Esophagus muscularis mucosa (tissue), 4 donors: ENCODE results near the gene KCNQ1. TPM values are rescaled to one million over a fixed set of nuclear protein-coding genes. Genes with fewer than 3 reads are reported as not detected.
A peak's percentile ranks its signal among the peaks of the same experiment; 100 is the strongest.

Experiments
- DNase-seq: peaks from one replicate; pipeline ENCODE4 v3.0.0-alpha.2; 2017; ENCODE audit errors: extremely low spot score
- H3K27ac ChIP-seq, 4 donors: fragments of 200-600 bp; sonication (generic); replicated peaks in 1 of 4; 1 replicate in 3 of 4; 2 replicates in 1 of 4; pipeline ENCODE4 v1.5.1; 2016 to 2019; ENCODE audit warnings: mild to moderate bottlenecking in 1 of 4
- H3K27me3 ChIP-seq, 4 donors: fragments of 200-600 bp; sonication (generic); one replicate each; pipeline versions ENCODE4 v1.5.1 to v1.6.0; 2016 to 2019
- H3K36me3 ChIP-seq, 4 donors: fragments of 200-600 bp; sonication (generic); one replicate each; pipeline ENCODE4 v1.5.1; 2016 to 2019
- H3K4me1 ChIP-seq, 4 donors: fragments of 200-600 bp; sonication (generic); one replicate each; pipeline ENCODE4 v1.5.1; 2016 to 2019
- H3K4me3 ChIP-seq, 4 donors: fragments of 200-600 bp; sonication (generic); 1 replicate in 2 of 4; 2 replicates in 2 of 4; pipeline ENCODE4 v1.5.1; 2016 to 2019; ENCODE audit warnings: mild to moderate bottlenecking in 4 of 4, moderate library complexity in 1 of 4
- H3K9me3 ChIP-seq, 4 donors: fragments of 200-600 bp; sonication (generic); 1 replicate in 3 of 4; 2 replicates in 1 of 4; pipeline ENCODE4 v1.5.1; 2016 to 2019
- EP300 ChIP-seq: sonication (generic); formaldehyde crosslinking; IDR thresholded peaks from one replicate; pipeline ENCODE4 v1.6.1; 2017; ENCODE audit warnings: antibody characterized with exemption
- POLR2A ChIP-seq: fragments of 450-650 bp; IDR thresholded peaks from one replicate; pipeline ENCODE4 v1.6.1; 2017; ENCODE audit warnings: antibody characterized with exemption, moderate library complexity, mild to moderate bottlenecking, low read depth
- POLR2AphosphoS5 ChIP-seq, 2 donors: sonication (generic); formaldehyde crosslinking; IDR thresholded peaks; one replicate each; pipeline ENCODE4 v1.6.1; 2017; ENCODE audit warnings: antibody characterized with exemption in 2 of 2
- WGBS: methylation state at CpG from one replicate; pipeline ENCODE4 v1.1.5; 2018; 5-methylcytosine and 5-hydroxymethylcytosine counted together
- intact Hi-C: fragments of 100-400 bp; cut with DNase I; formaldehyde crosslinking; loops from one replicate; pipeline ENCODE4 v1.15.1; 2023
- total RNA-seq, 4 donors: library from RNA; depleted of rRNA; stranded (reverse); fragments of >200 nt; gene quantifications; one replicate each; pipeline versions ENCODE4 v1.1.0 to v1.2.1, GENCODE V29; 2016
- TF ChIP-seq, protein P1 (sequence below), 3 experiments: fragments of 200-600 bp in 2 of 3; fragments of 450-650 bp in 1 of 3; sonication (generic) in 2 of 3; IDR thresholded peaks; one replicate each; pipeline ENCODE4 v1.5.1; 2017 to 2019; ENCODE audit warnings: antibody characterized with exemption in 3 of 3, mild to moderate bottlenecking in 2 of 3, moderate library complexity in 1 of 3

KCNQ1 gene
- total RNA-seq, 4 donors from 2014 or later = 2.1 to 5.9 (median 4.3) TPM

DNA sequence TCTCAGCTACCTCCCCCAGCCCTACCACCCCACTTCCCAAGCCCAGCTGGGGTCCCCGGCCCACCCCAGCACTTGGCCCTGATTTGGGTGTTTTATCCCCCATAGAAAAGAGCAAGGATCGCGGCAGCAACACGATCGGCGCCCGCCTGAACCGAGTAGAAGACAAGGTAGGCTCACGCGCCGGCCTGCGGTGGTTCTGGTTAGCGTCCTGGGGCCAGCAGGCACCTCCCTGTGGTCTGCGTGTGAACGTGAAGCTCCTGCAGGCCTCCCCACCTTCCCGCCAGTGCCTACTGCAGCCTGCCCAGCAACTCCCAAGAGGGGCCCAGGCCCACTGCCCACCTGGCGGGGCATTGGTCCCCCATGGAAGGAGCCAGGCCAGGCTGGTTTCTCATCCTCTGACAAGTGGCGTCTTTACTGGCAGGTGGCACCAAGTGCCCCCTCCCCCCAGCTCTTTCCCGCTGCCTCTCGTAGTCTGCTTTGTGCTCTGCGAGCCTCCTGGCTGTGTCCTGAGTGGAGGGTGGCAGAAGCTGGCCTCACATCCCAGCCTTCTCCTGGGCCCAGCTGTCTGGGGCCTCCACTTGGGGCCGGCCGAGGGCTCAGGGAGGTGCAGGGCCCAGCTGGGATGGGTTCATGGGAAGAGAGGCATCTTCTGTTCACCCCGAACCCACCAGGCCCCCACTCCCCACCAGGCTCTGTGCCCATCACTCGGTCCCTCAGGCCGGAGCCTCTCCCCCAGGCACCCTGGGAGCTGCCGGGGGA, 333.2 kb downstream of the KCNQ1 start:
- Histone ChIP-seq H3K27me3 (no peaks in the 10 kb centered on the region), H3K27ac (peak overlapping the region; percentile 84 to 91 (median 86)), H3K4me1 (peaks cover 41 to 52% (median 45%) of the 10 kb centered on the region in 4 donors), H3K36me3 (no peaks in the 10 kb centered on the region), H3K9me3 (no peaks in the 10 kb centered on the region), H3K4me3 (peak overlapping the region; percentile 20 to 47 (median 36))
- intact Hi-C loops = loop anchor here (2.0 to 10.0 kb wide), 4 partner anchors 49 to 243 kb away; partner anchors contain the start of gene CDKN1C
- DNase-seq = peak; percentile 89
- no peak for TF ChIP-seq POLR2AphosphoS5 (IDR thresholded peaks at IDR 0.05)
- no peak for TF ChIP-seq POLR2A
- TF ChIP-seq, protein P1, sequence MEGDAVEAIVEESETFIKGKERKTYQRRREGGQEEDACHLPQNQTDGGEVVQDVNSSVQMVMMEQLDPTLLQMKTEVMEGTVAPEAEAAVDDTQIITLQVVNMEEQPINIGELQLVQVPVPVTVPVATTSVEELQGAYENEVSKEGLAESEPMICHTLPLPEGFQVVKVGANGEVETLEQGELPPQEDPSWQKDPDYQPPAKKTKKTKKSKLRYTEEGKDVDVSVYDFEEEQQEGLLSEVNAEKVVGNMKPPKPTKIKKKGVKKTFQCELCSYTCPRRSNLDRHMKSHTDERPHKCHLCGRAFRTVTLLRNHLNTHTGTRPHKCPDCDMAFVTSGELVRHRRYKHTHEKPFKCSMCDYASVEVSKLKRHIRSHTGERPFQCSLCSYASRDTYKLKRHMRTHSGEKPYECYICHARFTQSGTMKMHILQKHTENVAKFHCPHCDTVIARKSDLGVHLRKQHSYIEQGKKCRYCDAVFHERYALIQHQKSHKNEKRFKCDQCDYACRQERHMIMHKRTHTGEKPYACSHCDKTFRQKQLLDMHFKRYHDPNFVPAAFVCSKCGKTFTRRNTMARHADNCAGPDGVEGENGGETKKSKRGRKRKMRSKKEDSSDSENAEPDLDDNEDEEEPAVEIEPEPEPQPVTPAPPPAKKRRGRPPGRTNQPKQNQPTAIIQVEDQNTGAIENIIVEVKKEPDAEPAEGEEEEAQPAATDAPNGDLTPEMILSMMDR (IDR thresholded peaks at IDR 0.05) = no peak
- no peak for TF ChIP-seq EP300
- 81% methylated on average over 15 of the region's 27 CpGs for WGBS

DNA sequence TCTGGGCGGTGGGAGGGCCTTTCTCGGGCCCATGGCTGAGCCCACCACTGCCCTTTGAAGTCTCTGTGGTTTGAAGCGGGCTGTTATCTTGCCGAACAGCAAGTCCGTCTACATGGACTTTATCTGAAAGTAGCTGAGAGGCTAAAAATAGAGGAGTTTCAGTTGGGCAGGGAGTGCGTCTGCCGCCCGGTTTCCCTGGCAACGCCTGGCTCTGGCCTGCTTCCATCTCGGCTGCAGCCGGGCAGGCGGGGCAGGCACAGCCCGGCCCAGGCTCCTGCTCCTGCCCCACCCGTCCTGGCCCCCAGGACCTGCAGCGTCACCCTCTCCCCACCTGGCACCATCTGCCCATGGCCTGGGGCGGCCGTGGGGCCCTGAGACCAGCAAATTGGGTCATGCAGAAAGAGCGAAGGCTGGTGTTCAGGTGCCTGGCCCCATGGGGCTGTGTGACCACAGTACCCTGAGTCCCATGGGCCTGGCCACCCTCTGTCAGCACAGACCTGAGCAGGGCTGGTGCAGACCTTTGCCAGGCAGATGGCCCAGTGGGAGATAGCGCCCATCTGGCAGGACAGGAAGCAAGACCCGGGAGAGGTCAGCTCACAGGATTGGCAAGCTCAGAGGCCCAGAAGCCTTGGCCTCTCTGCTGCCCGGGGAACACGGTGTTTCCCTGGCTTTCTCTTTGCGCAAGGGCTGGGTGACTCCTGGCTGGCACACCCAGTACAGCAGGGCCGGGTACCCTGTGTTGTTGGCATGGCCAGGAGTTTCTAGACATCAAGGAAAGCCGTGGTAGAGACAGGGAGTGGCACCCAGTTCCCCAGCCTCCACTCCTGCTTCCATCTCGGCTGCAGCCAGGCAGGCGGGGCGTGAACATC, 334.1 kb downstream of the KCNQ1 start:
- peak; percentile 55 to 82 for TF ChIP-seq POLR2AphosphoS5 (IDR thresholded peaks at IDR 0.05)
- TF ChIP-seq, protein P1 (IDR thresholded peaks at IDR 0.05) = peak; percentile 40 to 72 (median 51)
- peak; percentile 87 for TF ChIP-seq EP300
- TF ChIP-seq POLR2A = no peak
- 37% methylated on average over 18 of the region's 28 CpGs for WGBS
- H3K4me3 ChIP-seq = peak overlapping the region; percentile 20 to 47 (median 36)

DNA sequence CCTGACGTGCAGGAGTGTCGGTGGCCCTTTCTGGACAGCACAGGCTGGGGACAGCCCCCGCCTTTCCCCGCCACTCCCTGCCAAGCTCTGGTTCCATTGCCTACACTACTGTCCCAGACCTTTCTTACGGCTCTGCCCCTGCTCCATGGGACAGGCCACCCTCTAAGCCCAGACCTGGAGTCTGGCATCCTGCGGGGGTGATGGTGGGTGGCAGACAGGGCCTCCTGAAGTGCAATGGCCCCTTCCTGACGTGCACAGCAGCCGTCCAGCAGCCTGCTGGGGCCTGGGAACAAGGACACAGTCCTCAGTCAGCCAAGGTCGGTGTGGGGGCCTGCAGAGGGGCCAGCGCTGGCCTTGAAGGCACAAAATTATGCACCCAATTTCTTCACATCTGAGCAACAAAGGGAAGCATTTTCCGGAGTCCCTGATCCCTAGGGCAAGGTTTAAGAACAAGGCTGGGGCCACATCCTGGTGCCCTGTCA, 334.7 kb downstream of the KCNQ1 start:
- TF ChIP-seq POLR2A = no peak
- no peak for TF ChIP-seq POLR2AphosphoS5 (IDR thresholded peaks at IDR 0.05)
- TF ChIP-seq, protein P1 (IDR thresholded peaks at IDR 0.05) = no peak
- TF ChIP-seq EP300 = no peak
- peak overlapping the region; percentile 84 to 91 (median 86) for H3K27ac ChIP-seq
- WGBS = 71% methylated on average over 7 of the region's 11 CpGs
- peak overlapping the region in 1 of 4 donors; percentile 35 for H3K4me3 ChIP-seq
- intact Hi-C loops = loop anchor here (2.0 to 10.0 kb wide), 4 partner anchors 48 to 245 kb away; partner anchors contain the start of gene CDKN1C
- H3K9me3 ChIP-seq = no peaks in the 10 kb centered on the region
- H3K4me1 ChIP-seq = peaks cover 41 to 52% (median 45%) of the 10 kb centered on the region in 4 donors
- DNase-seq = peak; percentile 77
- H3K27me3 ChIP-seq = no peaks in the 10 kb centered on the region
- H3K36me3 ChIP-seq = no peaks in the 10 kb centered on the region

More for the DNA sequence above, 334.1 kb downstream of the KCNQ1 start:
- intact Hi-C loops = loop anchor here (2.0 to 10.0 kb wide), 4 partner anchors 48 to 244 kb away; partner anchors contain the start of gene CDKN1C
- peaks cover 41 to 52% (median 45%) of the 10 kb centered on the region in 4 donors for H3K4me1 ChIP-seq
- peak; percentile 92 for DNase-seq
- H3K27ac ChIP-seq = peak overlapping the region; percentile 84 to 91 (median 86)
- no peaks in the 10 kb centered on the region for H3K36me3 ChIP-seq
- H3K9me3 ChIP-seq = no peaks in the 10 kb centered on the region
- H3K27me3 ChIP-seq = no peaks in the 10 kb centered on the region

DNA sequence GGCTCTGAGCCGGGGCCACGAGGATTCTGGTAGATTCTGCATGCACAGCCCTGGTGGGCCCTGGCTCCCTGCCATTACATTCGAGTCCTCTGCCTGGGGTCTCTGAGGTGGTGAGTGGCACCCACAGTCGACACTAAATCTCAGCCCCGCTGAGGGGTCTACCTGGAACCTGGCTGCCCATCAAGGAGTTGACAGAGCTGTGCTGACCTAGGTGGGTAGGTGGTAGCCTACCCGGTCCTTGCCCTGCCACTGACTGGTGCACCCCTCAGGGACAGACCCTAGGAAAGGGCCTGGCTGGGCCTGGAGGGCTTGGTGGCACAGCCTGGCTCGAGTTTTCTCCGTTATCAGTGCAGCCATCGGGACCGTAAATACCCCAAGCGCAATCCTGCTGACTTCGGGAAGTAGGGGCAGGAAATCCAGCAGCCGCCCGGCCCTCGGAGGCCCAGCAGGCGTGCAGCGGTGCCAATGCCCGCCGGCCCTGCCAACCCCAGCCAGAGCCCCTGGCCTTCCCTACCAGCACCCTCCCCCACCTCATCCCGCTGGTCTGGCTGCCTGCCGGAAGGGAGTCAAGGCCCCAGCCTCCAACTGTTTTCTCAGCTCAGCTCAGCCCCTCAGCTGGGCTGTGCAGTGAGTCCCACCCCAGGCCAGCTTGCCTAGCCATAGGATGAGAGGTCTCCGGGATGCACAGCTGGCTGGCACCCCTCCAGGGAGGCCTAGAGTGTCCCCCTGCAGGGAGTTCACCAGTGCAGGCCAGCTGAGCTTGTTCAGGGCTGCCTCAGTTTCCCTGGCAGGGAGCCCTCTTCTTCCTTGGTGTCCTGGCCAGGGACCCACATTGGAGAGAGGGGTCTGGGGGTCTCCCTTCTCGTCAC, 335.4 kb downstream of the KCNQ1 start:
- H3K27me3 ChIP-seq = no peaks in the 10 kb centered on the region
- 74% methylated on average over 8 of the region's 23 CpGs for WGBS
- no peak overlapping the region for H3K4me3 ChIP-seq
- DNase-seq = peak; percentile 88
- intact Hi-C loops = loop anchor here (2.0 to 10.0 kb wide), 4 partner anchors 47 to 245 kb away; partner anchors contain the start of gene CDKN1C
- H3K27ac ChIP-seq = peak overlapping the region; percentile 84 to 91 (median 86)
- no peak for TF ChIP-seq POLR2A
- TF ChIP-seq, protein P1 (IDR thresholded peaks at IDR 0.05) = no peak
- no peak for TF ChIP-seq POLR2AphosphoS5 (IDR thresholded peaks at IDR 0.05)
- no peak for TF ChIP-seq EP300
- no peaks in the 10 kb centered on the region for H3K9me3 ChIP-seq
- H3K36me3 ChIP-seq = no peaks in the 10 kb centered on the region
- H3K4me1 ChIP-seq = peaks cover 41 to 52% (median 45%) of the 10 kb centered on the region in 4 donors
